ENCODE data around the gene ARFIP1.

ARFIP1 gene

GRCh38 chr4:152944666-152945320 lies 165.0 kb downstream of the ARFIP1 start:
- no peak for TF ChIP-seq CTCF (IDR thresholded peaks at IDR 0.05)
- no peak for TF ChIP-seq ZFX (IDR thresholded peaks at IDR 0.05; ENCODE audit: borderline replicate concordance)
- no peak overlapping the region for H3K27ac ChIP-seq

GRCh38 chr4:152945639-152946038 lies 165.9 kb downstream of the ARFIP1 start:
- H3K27ac ChIP-seq: no peak overlapping the region
- TF ChIP-seq ZFX (IDR thresholded peaks at IDR 0.05; ENCODE audit: borderline replicate concordance) (no peak), CTCF (IDR thresholded peaks at IDR 0.05) (no peak)

GRCh38 chr4:152946446-152946845 lies 166.7 kb downstream of the ARFIP1 start:
- TF ChIP-seq ZFX (IDR thresholded peaks at IDR 0.05; ENCODE audit: borderline replicate concordance) (no peak), CTCF (IDR thresholded peaks at IDR 0.05) (no peak)
- H3K27ac ChIP-seq: no peak overlapping the region

- TF ChIP-seq ZFX (IDR thresholded peaks at IDR 0.05; ENCODE audit: borderline replicate concordance) (no peak), CTCF (IDR thresholded peaks at IDR 0.05) (no peak)
- no peak overlapping the region for H3K27ac ChIP-seq
Observed at GRCh38 chr4:152947311-152947710, 167.6 kb downstream of the ARFIP1 start.

- H3K27ac ChIP-seq: no peak overlapping the region
- TF ChIP-seq ZFX (IDR thresholded peaks at IDR 0.05; ENCODE audit: borderline replicate concordance) (no peak), CTCF (IDR thresholded peaks at IDR 0.05) (no peak)
Observed at GRCh38 chr4:152949930-152950329, 170.2 kb downstream of the ARFIP1 start.

GRCh38 chr4:152950402-152951274 lies 170.9 kb downstream of the ARFIP1 start:
- no peak overlapping the region for H3K27ac ChIP-seq
- TF ChIP-seq CTCF (IDR thresholded peaks at IDR 0.05) (no peak), ZFX (IDR thresholded peaks at IDR 0.05; ENCODE audit: borderline replicate concordance) (no peak)

GRCh38 chr4:152951348-152951747 lies 171.6 kb downstream of the ARFIP1 start:
- no peak overlapping the region for H3K27ac ChIP-seq
- no peak for TF ChIP-seq ZFX (IDR thresholded peaks at IDR 0.05; ENCODE audit: borderline replicate concordance)
- no peak for TF ChIP-seq CTCF (IDR thresholded peaks at IDR 0.05)
